HT-29 (cell line): ENCODE results near the gene CACNG5. TPM values are rescaled to one million over a fixed set of nuclear protein-coding genes. Genes with fewer than 3 reads are reported as not detected.

Experiments
- DNase-seq: peaks from one replicate; pipeline ENCODE4 v3.0.0-alpha.2; 2015; ENCODE audit warnings: low spot score
- total RNA-seq: library from RNA; depleted of rRNA; stranded (reverse); fragments of >200 nt; shearing (Covaris generic); gene quantifications from 2 replicates; pipeline ENCODE4 v1.2.3, GENCODE V29; 2014; rRNA removed

The CACNG5 gene
- total RNA-seq = not detected in 2 replicates

- no peak for DNase-seq
Observed at GRCh38 chr17:66834919-66835454, at the start of gene CACNG5. TSS of gene CACNG5 (plus strand) at chr17:66835117. CDS start at chr17:66877333, 42,216 bp downstream.

DNA sequence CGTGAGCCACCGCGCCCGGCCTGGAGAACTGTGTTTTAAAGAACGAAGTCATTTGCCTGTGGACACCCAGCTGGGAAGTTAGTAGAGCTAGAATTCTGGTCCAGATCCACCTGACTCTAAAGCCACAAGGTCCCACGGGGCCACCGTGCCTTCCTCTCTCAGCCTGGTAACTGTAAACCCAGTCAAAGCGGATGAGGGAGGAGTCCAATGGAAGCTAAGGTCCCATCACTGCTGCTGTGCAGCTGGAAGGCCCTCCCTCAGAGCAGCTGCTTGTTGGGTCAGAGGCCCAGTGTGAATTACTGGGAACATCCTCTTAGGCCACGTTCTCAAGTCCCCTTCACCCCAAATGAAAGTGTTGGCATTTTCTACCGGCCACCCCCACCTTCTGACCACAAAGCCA lies 48.8 kb upstream of the CACNG5 start:
- no peak for DNase-seq

DNA sequence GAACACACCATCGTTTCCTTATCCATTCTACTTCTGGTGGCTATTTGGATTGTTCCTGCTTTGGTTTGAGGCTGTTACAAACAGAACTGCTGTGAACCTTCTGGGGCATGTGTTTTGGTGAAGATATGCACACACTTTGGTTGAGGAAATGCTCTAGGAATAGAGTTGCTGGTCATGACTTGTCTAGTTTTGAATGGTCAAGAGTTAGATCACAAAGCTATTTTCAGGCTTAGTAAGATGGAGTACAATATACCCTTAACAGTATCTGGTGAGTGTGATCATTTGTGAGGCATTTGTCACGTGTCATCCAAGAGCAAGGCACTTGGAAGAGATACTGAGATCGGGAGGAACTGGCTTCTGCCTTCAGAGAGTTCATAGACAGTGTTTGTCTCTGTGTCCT lies 47.0 kb upstream of the CACNG5 start:
- DNase-seq = no peak

DNA sequence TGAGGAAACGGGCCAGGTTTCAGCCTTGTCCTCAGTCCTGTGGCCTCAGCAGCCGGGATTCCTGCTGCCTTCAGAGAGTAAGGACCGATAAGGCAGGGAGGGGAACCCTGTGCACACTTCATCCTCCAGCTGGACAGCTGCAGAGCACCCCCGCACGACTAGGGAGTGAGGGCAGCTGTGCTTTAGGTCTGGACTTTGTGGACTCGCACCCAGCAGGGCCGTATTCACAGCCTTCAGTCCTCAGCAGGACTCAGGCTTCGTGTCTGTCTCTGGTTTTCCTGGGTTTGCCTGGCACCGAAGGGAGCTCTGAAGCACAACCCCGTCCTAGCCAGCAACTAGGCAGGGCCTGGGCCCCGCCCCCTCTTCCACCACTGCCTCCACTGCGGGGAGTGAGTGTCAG lies 45.8 kb upstream of the CACNG5 start:
- DNase-seq = no peak

DNA sequence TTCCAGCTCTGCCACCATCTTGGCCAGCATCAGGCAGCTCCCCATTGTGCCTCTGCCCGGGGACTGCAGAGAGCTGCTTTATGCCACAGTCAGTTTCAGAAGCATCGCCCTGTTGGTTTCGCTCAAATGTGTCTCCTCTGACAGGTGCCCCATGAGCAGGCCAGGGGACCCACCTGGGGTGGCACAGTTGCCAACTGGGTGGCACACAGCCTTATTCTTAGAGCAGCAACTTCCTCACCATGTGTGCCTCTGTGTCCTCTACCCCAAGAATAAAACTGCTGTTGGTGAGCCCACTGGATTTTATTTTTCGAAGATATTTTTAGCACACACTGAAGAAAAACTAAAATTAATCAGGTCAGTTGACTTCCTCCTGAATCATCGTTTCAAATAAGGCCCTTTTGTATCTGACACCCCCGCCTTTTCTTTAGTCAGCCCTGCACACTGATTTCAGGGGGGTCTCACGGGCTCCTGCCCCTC lies 44.9 kb upstream of the CACNG5 start:
- no peak for DNase-seq

DNA sequence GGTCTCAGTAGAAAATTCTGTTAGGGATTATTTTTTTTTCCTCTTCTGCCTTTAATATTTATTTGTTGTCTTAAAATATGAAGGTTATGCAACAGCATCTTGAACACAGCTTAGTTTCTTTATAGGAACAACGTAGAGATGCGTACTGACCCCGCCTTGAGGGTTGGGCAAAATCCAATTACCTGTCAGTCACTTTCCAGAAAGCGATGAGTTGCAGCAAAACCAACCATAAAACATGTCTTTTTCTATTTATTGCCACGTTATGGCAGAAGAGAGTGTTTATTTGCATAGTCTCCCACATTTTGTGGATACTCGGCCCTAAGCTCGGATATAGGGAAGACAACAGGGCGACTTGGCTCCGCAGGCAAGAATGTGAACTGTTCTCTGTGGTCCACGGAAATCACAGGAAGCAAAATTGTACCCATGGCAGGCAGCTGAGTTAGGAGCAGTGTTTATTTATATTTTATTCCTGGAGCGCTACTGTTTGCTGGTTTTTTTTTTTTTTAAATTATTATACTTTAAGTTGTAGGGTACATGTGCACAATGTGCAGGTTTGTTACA lies 44.3 kb upstream of the CACNG5 start:
- DNase-seq = no peak

DNA sequence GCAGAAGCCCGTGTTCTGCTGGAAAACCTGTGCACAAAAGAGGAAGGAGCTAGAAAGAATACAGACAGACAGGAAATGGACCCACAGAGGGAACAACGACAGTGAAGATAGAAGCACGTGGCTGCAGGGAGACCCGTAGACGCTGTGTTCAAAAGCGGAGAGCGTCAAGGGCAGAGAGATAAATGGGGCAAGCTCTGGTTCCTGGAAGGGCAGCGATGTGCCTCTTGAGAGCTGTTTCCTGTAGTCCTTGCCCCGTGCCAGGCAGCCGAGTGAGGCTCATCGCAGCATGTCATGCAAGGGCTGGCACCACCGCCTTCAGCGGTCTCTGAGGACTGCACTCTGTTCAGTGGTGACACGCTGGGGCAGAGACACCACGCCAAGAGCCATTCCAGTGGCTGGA lies 43.6 kb upstream of the CACNG5 start:
- no peak for DNase-seq

- no peak for DNase-seq
Observed at GRCh38 chr17:66793814-66794213, 41.1 kb upstream of the CACNG5 start.

GRCh38 chr17:66795486-66795885 lies 39.4 kb upstream of the CACNG5 start:
- DNase-seq = no peak

DNA sequence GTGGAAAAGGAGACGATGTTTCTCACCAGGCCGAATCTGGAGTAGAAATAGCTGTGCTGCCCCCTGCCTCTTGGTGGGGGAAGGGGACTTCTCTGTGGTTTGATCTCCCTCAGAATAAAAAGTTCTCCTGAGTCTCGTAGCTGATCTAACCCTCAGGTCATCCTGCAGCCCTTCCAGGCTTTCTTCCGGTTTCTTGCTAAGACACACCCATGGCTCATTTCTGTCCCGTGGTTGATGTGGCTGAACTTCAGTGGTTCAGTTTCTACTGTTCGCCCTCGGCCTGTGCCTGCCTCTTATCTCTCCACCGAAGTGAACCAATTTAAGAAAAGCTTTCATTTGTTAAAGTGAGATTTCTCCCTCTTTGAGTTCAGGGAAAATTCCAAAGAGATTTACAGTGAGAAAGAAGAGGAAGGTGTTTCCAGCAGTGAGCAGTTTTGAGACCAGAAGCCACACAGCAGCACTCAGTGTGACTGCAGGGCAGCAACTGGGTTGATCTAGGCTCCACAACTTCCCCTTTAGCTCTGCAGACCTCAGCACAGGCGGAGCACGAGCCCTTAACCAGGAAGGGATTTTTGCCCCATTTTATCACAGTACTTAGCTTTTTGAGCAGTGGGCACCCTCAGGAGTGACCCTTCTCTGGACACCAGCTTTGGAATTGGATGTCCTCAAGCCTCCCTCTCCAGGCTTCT lies 34.9 kb upstream of the CACNG5 start:
- DNase-seq = no peak

DNA sequence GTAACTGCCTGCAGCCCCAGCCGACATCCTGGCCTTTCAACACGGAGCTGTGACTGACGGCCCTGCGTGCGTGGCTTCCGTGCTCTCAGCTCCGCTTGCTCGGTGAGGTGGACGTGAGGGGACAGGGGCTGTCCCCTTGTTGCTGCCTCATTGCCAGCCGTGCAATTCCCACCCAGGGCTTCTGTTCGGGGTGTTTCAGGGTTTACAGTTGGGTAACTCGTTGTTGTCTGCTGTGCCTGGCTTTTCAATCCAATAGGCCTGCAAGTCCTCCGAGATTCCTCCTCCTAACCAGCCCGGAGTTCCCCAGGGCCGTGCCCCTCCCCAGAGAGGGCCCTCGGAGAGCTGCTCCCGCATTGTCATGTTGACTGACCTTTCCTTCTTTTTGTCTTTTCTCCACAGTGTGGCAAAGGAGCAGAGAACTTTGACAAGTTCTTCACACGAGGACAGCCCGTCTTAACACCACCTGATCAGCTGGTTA lies 31.4 kb upstream of the CACNG5 start:
- no peak for DNase-seq

- DNase-seq = no peak
Observed at GRCh38 chr17:66805567-66805966, 29.4 kb upstream of the CACNG5 start.

DNA sequence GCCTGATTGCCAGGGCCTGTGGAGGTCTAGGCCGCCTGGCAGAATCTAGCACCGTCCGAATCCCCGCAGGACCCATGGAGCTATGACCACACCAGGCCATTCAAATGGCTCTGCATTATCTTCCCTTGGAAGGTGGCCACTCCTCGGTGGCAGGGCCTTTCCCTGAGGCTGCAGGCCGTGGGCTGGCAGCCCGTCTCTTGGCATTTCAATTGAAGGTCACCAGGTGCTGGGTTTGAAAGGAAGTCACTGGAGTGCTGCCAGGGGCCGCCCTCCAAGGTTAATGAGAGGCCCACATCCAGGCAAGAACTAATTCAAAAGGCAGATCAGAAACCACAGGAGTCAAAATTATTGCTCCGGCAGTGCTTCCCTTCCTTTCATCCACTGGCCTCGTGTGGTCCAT lies 27.7 kb upstream of the CACNG5 start:
- DNase-seq = no peak

DNA sequence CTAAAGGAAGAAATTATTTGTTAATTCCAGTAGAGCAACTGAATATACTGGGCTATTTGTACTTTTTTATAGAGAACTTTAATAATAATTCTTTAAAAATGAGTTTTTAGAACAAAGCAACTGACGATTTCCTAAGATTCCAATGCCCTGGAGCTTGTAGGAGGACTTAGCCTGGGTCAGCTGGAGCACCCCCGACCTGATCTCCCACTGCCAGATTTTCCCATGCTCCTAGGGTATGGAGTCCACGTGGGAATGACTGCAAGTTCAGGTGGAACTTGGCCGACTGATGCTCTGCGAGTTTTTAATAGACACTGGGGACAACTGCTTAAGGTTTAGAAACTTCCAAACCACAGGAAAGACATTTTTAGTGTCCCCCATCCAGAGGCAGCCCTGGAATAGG lies 25.5 kb upstream of the CACNG5 start:
- no peak for DNase-seq

- no peak for DNase-seq
Observed at GRCh38 chr17:66810951-66811682, 23.8 kb upstream of the CACNG5 start.

GRCh38 chr17:66811683-66812054 lies 23.2 kb upstream of the CACNG5 start:
- DNase-seq = no peak

DNA sequence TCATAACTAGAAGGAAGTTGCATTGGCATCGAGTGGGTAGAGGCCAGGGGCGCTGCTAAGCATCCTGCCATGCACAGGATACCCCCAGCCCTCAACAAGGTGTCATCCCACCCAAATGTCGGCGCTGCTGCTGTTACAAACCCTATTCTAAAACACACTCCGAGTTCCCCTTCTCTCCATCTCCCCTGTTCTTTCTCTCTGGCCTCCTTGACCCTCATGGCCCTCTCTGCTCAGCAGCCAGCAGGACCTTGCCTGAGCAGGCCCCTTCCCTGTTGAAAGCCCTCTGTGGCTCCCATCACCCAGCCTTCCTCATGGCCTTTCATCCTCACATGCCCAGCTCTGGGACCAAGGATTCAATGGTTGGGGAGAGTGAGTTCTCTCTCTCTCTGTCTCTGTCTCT lies 22.3 kb upstream of the CACNG5 start:
- no peak for DNase-seq

- no peak for DNase-seq
Observed at GRCh38 chr17:66813296-66813695, 21.6 kb upstream of the CACNG5 start.

DNA sequence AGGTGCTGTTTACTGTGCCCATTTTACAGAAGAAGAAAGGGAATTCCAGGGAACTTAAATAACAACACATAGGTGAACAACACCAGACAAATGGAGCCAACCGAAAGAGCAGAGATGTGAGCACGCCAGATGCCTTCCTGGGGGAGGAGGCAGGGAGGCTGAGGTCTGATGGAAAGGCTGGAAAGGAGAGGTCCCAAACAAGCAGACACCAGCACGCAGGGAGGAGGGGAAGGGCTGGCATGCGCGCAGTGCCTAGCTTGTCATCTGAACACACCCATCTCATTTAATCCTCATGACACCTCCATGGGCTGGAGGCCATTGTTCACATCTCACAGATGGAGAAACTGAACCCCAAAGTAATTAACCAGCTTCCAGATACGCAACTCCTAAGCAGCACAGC lies 20.9 kb upstream of the CACNG5 start:
- DNase-seq = no peak

GRCh38 chr17:66814570-66814969 lies 20.3 kb upstream of the CACNG5 start:
- no peak for DNase-seq

DNA sequence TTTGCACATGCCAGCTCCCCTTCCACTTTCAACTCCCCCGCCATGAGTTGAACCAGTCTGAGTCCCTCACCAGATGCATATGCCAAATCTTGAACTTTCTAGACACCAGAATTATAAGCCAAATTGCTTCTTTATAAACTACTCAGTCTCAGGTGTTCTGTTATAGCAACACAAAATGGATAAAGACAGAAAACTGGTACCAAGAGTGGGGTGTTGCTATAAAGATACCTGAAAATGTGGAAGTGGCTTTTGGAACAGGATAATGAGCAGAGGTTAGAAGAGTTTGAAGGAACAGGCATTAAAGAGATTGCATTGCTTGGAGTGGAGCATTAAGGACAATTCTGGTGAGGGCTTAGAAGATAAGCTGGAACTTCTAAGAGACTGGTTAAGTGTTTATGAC lies 17.2 kb upstream of the CACNG5 start:
- no peak for DNase-seq

GRCh38 chr17:66819466-66819865 lies 15.5 kb upstream of the CACNG5 start:
- DNase-seq = no peak

- no peak for DNase-seq
Observed at GRCh38 chr17:66822009-66822408, 12.9 kb upstream of the CACNG5 start.
